NT2/D1 (cell line): ENCODE results near the gene PLCXD1.

Experiments used
- SUZ12 ChIP-seq: IDR thresholded peaks from 2 replicates; pipeline ENCODE4 v1.6.1; 2011; ENCODE audit not compliant: insufficient read length, insufficient read depth; ENCODE audit errors: extremely low read depth
- YY1 ChIP-seq: IDR thresholded peaks from 2 replicates; pipeline ENCODE4 v1.6.1; 2011; ENCODE audit not compliant: insufficient read length, insufficient read depth
- ZNF274 ChIP-seq: IDR thresholded peaks from 2 replicates; pipeline ENCODE4 v1.6.1; 2011; ENCODE audit warnings: mild to moderate bottlenecking, low read depth, low read length

DNA sequence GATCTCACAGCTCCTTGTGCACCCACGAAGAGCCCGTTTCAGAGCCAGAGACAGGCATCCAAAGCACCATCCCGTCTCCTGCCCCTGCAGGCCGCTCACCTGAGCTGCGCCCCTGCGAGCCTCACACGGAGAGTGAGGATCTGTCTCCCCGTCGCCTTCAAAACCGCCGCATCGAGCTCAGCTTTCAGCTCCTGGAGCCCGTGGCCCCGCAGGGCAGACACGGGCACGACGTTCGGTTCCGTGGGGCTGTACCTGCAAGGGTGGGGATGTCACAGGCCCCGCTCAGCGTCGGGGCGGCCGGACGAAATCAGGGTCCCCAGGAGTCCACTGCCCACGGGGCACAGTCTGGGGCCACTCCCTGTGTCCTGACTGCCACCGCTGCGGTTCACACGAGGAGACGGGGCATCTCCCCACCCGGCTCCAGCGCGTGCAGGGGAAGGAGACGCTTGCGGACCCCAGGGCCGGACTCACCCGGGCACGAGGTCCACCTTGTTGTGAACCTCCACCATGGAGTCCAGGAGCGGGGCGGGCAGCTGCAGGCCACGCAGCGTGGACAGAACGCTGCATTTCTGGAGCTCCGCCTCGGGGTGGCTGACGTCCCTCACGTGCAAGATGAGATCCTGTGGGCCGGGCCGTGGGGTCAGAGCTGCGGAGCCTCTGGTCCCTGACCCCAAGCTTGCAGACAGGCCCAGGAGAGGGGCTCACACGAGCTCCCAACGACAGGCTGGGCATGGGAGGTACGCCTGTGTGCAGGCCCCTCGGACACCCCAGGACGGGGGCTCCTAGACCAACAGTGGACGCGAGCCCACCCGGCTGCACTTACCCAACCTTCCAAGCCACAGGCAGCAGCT lies 26.3 kb downstream of the PLCXD1 start:
- TF ChIP-seq ZNF274: no peak
- no peak for TF ChIP-seq SUZ12
- TF ChIP-seq YY1: no peak
